HepG2 (cell line): ENCODE results near the gene MAP1LC3B. TPM values are rescaled to one million over a fixed set of nuclear protein-coding genes. Genes with fewer than 3 reads are reported as not detected.

Source experiments
- AGO2 ChIP-seq: fragments of 200-400 bp; formaldehyde crosslinking; optimal IDR thresholded peaks from 2 replicates; pipeline ENCODE3; 2017; ENCODE audit warnings: mild to moderate bottlenecking, low read depth, low read length, moderate library complexity
- BRCA1 ChIP-seq: sonication (generic); formaldehyde crosslinking; IDR thresholded peaks from 2 replicates; pipeline ENCODE4 v1.4.0; 2020; ENCODE audit warnings: missing genetic modification reagents
- CEBPG ChIP-seq: IDR thresholded peaks from 2 replicates; pipeline ENCODE4 v1.6.1; 2016
- EP300 ChIP-seq, 3 experiments: sonication (generic) in 1 of 3; formaldehyde crosslinking in 1 of 3; IDR thresholded peaks; 2 replicates each; pipeline versions ENCODE4 v1.5.1 to v1.6.1; 2011 to 2020; ENCODE audit warnings: low read depth in 2 of 3, low read length in 2 of 3, borderline replicate concordance in 1 of 3, improper control_type of control experiment in 1 of 3, mild to moderate bottlenecking in 1 of 3, missing genetic modification reagents in 1 of 3, moderate library complexity in 1 of 3
- FOXK1 ChIP-seq: sonication (generic); formaldehyde crosslinking; IDR thresholded peaks from 2 replicates; pipeline ENCODE4 v1.4.0; 2020; ENCODE audit warnings: low read depth, missing genetic modification reagents, borderline replicate concordance
- HOXA3 ChIP-seq: sonication (generic); formaldehyde crosslinking; IDR thresholded peaks from 2 replicates; pipeline ENCODE4 v1.5.0; 2020; ENCODE audit warnings: missing genetic modification reagents
- KDM5B ChIP-seq: sonication (generic); formaldehyde crosslinking; IDR thresholded peaks from 2 replicates; pipeline ENCODE4 v1.4.0; 2020; ENCODE audit warnings: missing genetic modification reagents, mild to moderate bottlenecking, borderline replicate concordance
- MYPOP ChIP-seq: sonication (generic); formaldehyde crosslinking; IDR thresholded peaks from 2 replicates; pipeline ENCODE4 v1.8.1; 2023; ENCODE audit warnings: mild to moderate bottlenecking, moderate library complexity, missing genetic modification reagents
- NFATC3 ChIP-seq: sonication (generic); formaldehyde crosslinking; IDR thresholded peaks from 2 replicates; pipeline ENCODE4 v1.5.1; 2020; ENCODE audit warnings: mild to moderate bottlenecking, missing genetic modification reagents
- ONECUT2 ChIP-seq: sonication (generic); formaldehyde crosslinking; IDR thresholded peaks from 2 replicates; pipeline ENCODE4 v1.4.0; 2020; ENCODE audit warnings: missing genetic modification reagents
- SP1 ChIP-seq, 2 experiments: fragments of 450-650 bp in 1 of 2; sonication (generic) in 1 of 2; formaldehyde crosslinking in 1 of 2; IDR thresholded peaks; 2 replicates each; pipeline versions ENCODE4 v1.4.0 to v1.6.1; 2016 to 2020; ENCODE audit warnings: missing genetic modification reagents in 1 of 2
- ZBED4 ChIP-seq: sonication (generic); formaldehyde crosslinking; IDR thresholded peaks from 2 replicates; pipeline ENCODE4 v1.4.0; 2020; ENCODE audit warnings: missing genetic modification reagents, borderline replicate concordance
- ZBTB26 ChIP-seq: IDR thresholded peaks from 2 replicates; pipeline ENCODE4 v1.6.1; 2016; ENCODE audit warnings: missing compliant biosample characterization, missing genetic modification reagents, borderline replicate concordance
- ZFP82 ChIP-seq: sonication (generic); formaldehyde crosslinking; IDR thresholded peaks from 2 replicates; pipeline ENCODE4 v1.5.1; 2020; ENCODE audit warnings: mild to moderate bottlenecking, missing genetic modification reagents, borderline replicate concordance
- ZNF124 ChIP-seq: sonication (generic); formaldehyde crosslinking; IDR thresholded peaks from 2 replicates; pipeline ENCODE4 v1.4.0; 2020; ENCODE audit warnings: missing genetic modification reagents
- ZNF441 ChIP-seq: sonication (generic); formaldehyde crosslinking; IDR thresholded peaks from 2 replicates; pipeline ENCODE4 v1.7.0; 2021; ENCODE audit warnings: missing genetic modification reagents, borderline replicate concordance
- ZNF605 ChIP-seq: sonication (generic); formaldehyde crosslinking; IDR thresholded peaks from 2 replicates; pipeline ENCODE4 v1.8.0; 2022; ENCODE audit warnings: mild to moderate bottlenecking, missing genetic modification reagents
- ZNF788 ChIP-seq: sonication (generic); formaldehyde crosslinking; IDR thresholded peaks from 2 replicates; pipeline ENCODE4 v1.5.0; 2020; ENCODE audit warnings: mild to moderate bottlenecking, missing genetic modification reagents, borderline replicate concordance
- ZNF850 ChIP-seq: sonication (generic); formaldehyde crosslinking; conservative IDR thresholded peaks from 2 replicates; pipeline ENCODE4 v1.9.0; 2021; ENCODE audit warnings: mild to moderate bottlenecking, missing genetic modification reagents
- polyA plus RNA-seq, 8 experiments: library from polyadenylated mRNA; depleted of rRNA in 3 of 8; stranded (reverse) in 7 of 8; unstranded in 1 of 8; fragments of >200 nt; fragmentation: Illumina TruSeq in 4 of 8; extraction: Trizol in 4 of 8; gene quantifications; 2 replicates each; pipeline versions ENCODE4 v1.2.1 to v1.2.3, GENCODE V29; 2011 to 2016; ENCODE audit warnings: low read depth in 4 of 8, missing spikeins in 1 of 8, mixed read lengths in 1 of 8; ENCODE audit not compliant: insufficient read depth in 1 of 8
- total RNA-seq, 5 experiments: library from RNA; depleted of rRNA; stranded (reverse); fragments of >200 nt; fragmentation: Illumina TruSeq; extraction: Trizol; gene quantifications; 2 replicates each; pipeline ENCODE4 v1.2.3, GENCODE V29; 2016; ENCODE audit warnings: low read depth in 1 of 5
- TF ChIP-seq, protein P1 (sequence below): sonication (generic); formaldehyde crosslinking; IDR thresholded peaks from 2 replicates; pipeline ENCODE4 v1.4.0; 2020; ENCODE audit warnings: missing genetic modification reagents, borderline replicate concordance

MAP1LC3B gene
- total and polyA plus RNA-seq, 2 of the 13 experiments (the other 11 are each of a cell fraction or from before 2014, with no cell fraction given): 15.7 to 37.4 TPM

DNA sequence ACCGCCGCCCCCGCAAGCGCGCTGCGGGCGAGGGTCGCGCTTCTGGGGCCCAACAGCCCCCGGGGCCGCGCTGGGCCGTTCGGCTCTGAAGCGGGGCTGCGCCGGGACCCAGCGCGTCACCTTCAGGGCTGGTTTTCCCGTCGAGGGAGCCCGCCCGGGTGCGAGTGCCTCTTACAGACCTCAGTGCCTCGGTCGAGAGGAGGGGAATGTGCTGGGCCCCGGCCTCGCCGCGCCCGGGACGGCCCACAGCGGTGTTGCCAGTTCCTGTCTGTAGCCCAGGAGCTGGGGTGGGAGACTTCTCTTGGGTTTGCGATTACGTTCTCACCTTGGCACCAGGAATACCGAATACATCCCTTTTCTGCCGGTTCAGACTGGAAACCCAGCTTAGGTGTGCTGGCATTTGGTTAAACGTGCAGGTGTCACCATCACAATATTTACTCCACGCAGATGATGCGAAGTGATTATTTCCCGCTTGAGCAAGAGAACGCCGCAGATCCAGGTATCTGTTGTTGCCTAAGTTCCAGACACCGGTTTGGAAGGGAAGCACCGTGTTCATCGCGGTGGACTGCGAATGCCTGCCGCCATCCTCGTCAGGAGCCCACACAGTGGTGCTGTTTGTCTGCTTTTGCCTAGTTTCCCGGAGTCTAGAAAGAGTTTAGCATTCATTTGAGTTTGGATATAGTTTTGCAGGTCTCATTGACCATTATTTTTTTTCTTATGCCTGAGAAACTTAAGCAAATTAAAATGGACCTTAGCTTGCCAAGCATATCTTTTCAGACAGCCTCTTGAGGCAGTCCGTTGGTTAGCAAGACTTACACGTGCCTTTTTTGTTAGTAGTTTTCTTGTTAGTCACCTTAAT is 914 bp downstream of the MAP1LC3B start (continued):
- TF ChIP-seq ZNF850 (0 out of 2 replicates have a peak, but pooled peaks have one; percentile 22), EP300 (IDR thresholded peaks at IDR 0.05; ENCODE audit: low read depth in 2 of 2, low read length in 2 of 2) (peak in 1 of 2 experiments; percentile 18; a peak in 1 of 4 replicates), EP300 (CRISPR knock-in tag; IDR thresholded peaks at IDR 0.05; ENCODE audit: borderline replicate concordance) (no peak), ZFP82 (0 out of 2 replicates have a peak, but pooled peaks have one; percentile 47), ONECUT2 (CRISPR knock-in tag) (no peak), FOXK1 (CRISPR knock-in tag) (0 out of 2 replicates have a peak, but pooled peaks have one; percentile 17), ZNF441 (CRISPR knock-in tag) (peak; percentile 56; the same call in 1 of the 2 replicates), ZNF788 (CRISPR knock-in tag) (peak; percentile 44; the same call in 1 of the 2 replicates), CEBPG (0 out of 2 replicates have a peak, but pooled peaks have one; percentile 41), NFATC3 (no peak), HOXA3 (CRISPR knock-in tag) (0 out of 2 replicates have a peak, but pooled peaks have one; percentile 6), KDM5B (peak; percentile 53; the same call in 1 of the 2 replicates), ZBED4 (CRISPR knock-in tag) (0 out of 2 replicates have a peak, but pooled peaks have one; percentile 52), ZNF605 (CRISPR knock-in tag) (peak; percentile 61; the same call in 1 of the 2 replicates), SP1 (IDR thresholded peaks at IDR 0.05) (no peak), SP1 (CRISPR knock-in tag; IDR thresholded peaks at IDR 0.05) (0 out of 2 replicates have a peak, but pooled peaks have one; percentile 7), MYPOP (CRISPR knock-in tag) (0 out of 2 replicates have a peak, but pooled peaks have one; percentile 22), ZBTB26 (CRISPR knock-in tag) (peak; percentile 18; the same call in 1 of the 2 replicates), ZNF124 (0 out of 2 replicates have a peak, but pooled peaks have one; percentile 23), BRCA1 (CRISPR knock-in tag) (no peak), AGO2 (peak; percentile 73)
- TF ChIP-seq, protein P1, sequence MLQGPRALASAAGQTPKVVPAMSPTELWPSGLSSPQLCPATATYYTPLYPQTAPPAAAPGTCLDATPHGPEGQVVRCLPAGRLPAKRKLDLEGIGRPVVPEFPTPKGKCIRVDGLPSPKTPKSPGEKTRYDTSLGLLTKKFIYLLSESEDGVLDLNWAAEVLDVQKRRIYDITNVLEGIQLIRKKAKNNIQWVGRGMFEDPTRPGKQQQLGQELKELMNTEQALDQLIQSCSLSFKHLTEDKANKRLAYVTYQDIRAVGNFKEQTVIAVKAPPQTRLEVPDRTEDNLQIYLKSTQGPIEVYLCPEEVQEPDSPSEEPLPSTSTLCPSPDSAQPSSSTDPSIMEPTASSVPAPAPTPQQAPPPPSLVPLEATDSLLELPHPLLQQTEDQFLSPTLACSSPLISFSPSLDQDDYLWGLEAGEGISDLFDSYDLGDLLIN (CRISPR knock-in tag): 0 out of 2 replicates have a peak, but pooled peaks have one; percentile 55
